Pons (tissue), 1 donor: Measurements from ENCODE around the gene PEDS1.
"Not testable (repeated sequence)": the region's sequence is repeated elsewhere in the genome, so short reads cannot be mapped to it uniquely, and the experiment has no call there.

Experiments used
- DNase-seq: peaks from one replicate; pipeline ENCODE4 v3.0.0-alpha.2; 2016; ENCODE audit warnings: low spot score

The PEDS1 gene

GRCh38 chr20:50135157-50135556 lies 18.4 kb downstream of the PEDS1 start:
- DNase-seq = not testable (repeated sequence)

- DNase-seq = no peak
These were observed 19.9 kb downstream of the PEDS1 start for GRCh38 chr20:50133474-50134217.

GRCh38 chr20:50133041-50133440 lies 20.5 kb downstream of the PEDS1 start:
- no peak for DNase-seq

GRCh38 chr20:50130995-50131394 lies 22.5 kb downstream of the PEDS1 start:
- no peak for DNase-seq

GRCh38 chr20:50130356-50130723 lies 23.2 kb downstream of the PEDS1 start:
- no peak for DNase-seq

- DNase-seq = no peak
These were observed 23.7 kb downstream of the PEDS1 start for GRCh38 chr20:50129662-50130355.

- DNase-seq = no peak
These were observed 25.0 kb downstream of the PEDS1 start for GRCh38 chr20:50128520-50128905.

GRCh38 chr20:50127587-50128519 lies 25.7 kb downstream of the PEDS1 start:
- DNase-seq = no peak

- DNase-seq = no peak
These were observed 26.9 kb downstream of the PEDS1 start for GRCh38 chr20:50126662-50127061.

GRCh38 chr20:50125279-50125678 lies 28.2 kb downstream of the PEDS1 start:
- no peak for DNase-seq

- DNase-seq = no peak
These were observed 29.0 kb downstream of the PEDS1 start for GRCh38 chr20:50124496-50124895.

- no peak for DNase-seq
These were observed 30.1 kb downstream of the PEDS1 start for GRCh38 chr20:50123418-50123817.

GRCh38 chr20:50122763-50123162 lies 30.8 kb downstream of the PEDS1 start:
- DNase-seq = no peak

- no peak for DNase-seq
These were observed 31.7 kb downstream of the PEDS1 start for GRCh38 chr20:50121858-50122271.

GRCh38 chr20:50120935-50121693 lies 32.4 kb downstream of the PEDS1 start:
- DNase-seq = peak; percentile 78

- no peak for DNase-seq
These were observed 35.3 kb downstream of the PEDS1 start for GRCh38 chr20:50118203-50118602.

- no peak for DNase-seq
These were observed 37.0 kb downstream of the PEDS1 start for GRCh38 chr20:50116368-50116999.

- peak; percentile 98 for DNase-seq
These were observed 37.7 kb downstream of the PEDS1 start for GRCh38 chr20:50115591-50116367.

GRCh38 chr20:50115041-50115512 lies 38.4 kb downstream of the PEDS1 start:
- no peak for DNase-seq
